ENCODE data around the gene ARHGEF10L.

Gene ARHGEF10L

DNA sequence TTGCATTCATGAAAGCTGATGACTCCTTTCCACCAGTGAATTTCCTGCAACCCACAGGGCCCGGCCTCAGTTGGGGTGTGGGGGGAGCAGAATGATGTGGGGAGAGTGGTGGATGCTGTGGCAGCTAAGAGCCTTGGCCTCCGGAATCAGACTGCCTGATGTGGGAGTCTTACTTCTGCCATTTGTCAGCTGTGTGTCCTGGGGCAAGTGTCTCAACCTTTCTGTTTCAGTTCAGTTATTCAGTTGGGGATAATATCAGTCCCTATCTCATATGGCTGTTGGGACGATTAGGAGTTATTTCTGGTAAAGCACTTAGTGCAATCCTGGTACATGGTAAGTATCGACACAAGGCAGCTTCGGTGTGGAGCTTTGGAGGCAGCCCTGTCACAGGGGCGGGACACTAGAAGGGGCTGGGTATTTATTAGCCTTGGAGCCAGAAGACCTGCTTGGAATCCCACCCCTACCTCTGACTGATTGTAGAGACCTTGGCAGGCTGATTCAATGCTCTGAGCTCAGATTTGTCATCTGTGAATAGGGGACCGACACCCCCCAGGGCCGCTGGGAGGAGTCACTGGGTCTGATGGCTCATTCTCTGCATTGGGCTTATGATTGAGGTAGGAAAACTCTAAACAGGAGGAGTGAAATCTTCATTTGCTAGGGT lies 19.6 kb downstream of the ARHGEF10L start:
- TF ChIP-seq, protein P1, sequence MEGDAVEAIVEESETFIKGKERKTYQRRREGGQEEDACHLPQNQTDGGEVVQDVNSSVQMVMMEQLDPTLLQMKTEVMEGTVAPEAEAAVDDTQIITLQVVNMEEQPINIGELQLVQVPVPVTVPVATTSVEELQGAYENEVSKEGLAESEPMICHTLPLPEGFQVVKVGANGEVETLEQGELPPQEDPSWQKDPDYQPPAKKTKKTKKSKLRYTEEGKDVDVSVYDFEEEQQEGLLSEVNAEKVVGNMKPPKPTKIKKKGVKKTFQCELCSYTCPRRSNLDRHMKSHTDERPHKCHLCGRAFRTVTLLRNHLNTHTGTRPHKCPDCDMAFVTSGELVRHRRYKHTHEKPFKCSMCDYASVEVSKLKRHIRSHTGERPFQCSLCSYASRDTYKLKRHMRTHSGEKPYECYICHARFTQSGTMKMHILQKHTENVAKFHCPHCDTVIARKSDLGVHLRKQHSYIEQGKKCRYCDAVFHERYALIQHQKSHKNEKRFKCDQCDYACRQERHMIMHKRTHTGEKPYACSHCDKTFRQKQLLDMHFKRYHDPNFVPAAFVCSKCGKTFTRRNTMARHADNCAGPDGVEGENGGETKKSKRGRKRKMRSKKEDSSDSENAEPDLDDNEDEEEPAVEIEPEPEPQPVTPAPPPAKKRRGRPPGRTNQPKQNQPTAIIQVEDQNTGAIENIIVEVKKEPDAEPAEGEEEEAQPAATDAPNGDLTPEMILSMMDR (IDR thresholded peaks at IDR 0.05; ENCODE audit: low read depth, low read length) = no peak
- no peak overlapping the region for H3K4me3 ChIP-seq (replicated peaks in 1 of 2; ENCODE audit: low read depth in 2 of 2, low read length in 2 of 2)
- no peak for DNase-seq (ENCODE audit: low read depth in 2 of 2)

DNA sequence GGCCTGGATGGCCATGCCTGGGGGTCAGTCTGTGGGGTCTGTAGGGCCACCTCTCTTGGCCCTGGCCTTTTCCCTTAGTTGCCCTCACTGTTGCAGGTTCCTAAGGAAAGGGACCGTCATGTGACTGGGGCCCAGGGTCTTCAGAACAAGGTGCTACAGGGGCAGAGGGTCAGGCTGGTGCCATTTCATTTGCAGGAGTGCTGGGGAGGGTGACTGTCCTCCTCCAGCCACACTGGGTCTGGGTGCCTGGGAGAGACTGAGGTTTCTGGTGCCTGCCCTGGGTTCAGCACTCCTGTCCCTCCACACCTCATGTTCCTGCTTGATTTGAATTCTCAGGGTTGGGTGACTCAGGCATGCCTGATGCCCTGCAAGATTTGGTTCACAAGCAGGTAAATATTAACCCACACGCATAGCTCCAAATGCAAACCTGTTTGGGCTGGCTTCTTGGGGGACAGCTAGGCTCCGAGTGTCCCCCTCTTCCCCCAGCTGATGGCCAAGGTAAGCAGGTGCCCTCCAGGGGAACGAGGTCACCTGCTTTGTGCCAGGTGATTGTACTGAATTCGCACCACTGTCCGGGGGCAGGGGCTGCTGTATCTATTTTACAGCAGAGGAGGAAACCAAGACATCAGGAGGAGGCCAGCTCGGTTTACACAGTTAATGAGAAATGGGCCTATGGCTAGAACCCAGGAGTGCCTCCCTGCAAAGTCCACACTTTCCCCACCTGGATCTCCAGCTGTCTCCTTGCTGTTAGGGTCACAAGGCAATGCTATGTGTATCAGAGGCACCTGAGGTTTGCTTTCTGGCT lies 20.3 kb downstream of the ARHGEF10L start:
- no peak overlapping the region for H3K4me3 ChIP-seq (replicated peaks in 1 of 2; ENCODE audit: low read depth in 2 of 2, low read length in 2 of 2)
- DNase-seq (ENCODE audit: low read depth in 2 of 2) = no peak
- TF ChIP-seq, protein P1 (IDR thresholded peaks at IDR 0.05; ENCODE audit: low read depth, low read length) = no peak

DNA sequence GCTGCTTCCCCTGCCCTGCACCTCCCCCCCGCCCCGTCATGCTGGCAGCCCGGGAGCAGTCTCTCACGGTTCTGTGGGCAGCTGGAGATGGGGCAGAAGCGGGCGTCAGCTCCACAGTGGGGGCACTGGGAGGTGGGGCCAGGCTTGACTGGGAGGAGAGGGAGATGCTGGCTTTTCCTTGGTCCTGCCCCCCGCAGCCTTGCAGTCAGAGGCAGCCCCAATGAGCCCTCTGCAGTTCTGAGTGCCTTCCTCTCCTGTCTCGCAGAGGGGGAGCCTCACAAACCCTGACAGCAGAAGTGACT lies 21.7 kb downstream of the ARHGEF10L start:
- DNase-seq (ENCODE audit: low read depth in 2 of 2) = no peak
- TF ChIP-seq, protein P1 (IDR thresholded peaks at IDR 0.05; ENCODE audit: low read depth, low read length) = no peak
- H3K4me3 ChIP-seq (replicated peaks in 1 of 2; ENCODE audit: low read depth in 2 of 2, low read length in 2 of 2) = no peak overlapping the region

DNA sequence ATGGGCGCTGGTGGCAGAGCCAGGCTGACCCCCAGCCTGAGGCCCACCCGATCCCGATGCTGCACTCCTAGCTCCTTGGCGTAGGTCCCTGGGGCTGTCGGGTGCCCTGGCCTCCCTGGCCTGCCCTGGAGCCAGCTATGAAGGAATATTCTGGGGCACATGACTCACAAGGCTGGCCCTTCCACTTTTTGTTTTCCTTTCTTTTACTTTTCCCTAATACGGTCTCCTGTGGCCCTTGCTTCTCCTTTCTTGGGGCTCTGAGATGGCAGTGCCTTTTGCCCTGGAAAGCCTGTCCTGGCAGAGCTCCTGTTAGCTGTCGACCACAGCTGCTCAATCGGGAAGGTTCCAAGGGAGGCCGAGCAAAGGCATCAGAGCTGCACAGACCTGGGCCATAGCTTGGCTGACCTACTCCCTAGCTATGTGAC lies 22.1 kb downstream of the ARHGEF10L start:
- DNase-seq (ENCODE audit: low read depth in 2 of 2) = peak; percentile 37 to 66
- TF ChIP-seq, protein P1 (IDR thresholded peaks at IDR 0.05; ENCODE audit: low read depth, low read length) = no peak
- no peak overlapping the region for H3K4me3 ChIP-seq (replicated peaks in 1 of 2; ENCODE audit: low read depth in 2 of 2, low read length in 2 of 2)

DNA sequence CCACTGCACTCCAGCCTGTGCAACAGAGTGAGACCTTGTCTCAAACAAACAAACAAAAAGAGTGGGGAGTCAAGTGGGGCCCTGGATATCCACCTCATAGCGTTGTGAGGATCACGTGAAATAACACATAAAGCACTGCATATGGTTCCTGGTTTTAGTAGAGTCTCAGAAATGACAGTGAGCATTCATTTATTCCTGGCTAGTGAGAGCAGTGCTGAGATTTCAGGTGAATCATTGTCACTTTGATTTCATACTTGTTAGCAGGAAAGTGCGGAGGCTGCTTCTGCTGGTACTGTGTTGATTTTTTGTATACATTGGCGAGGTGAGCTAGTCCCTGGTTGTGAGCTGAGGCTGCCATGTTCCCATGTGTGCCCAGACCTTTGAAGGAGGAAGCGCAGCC lies 22.9 kb downstream of the ARHGEF10L start:
- no peak for DNase-seq (ENCODE audit: low read depth in 2 of 2)
- TF ChIP-seq, protein P1 (IDR thresholded peaks at IDR 0.05; ENCODE audit: low read depth, low read length) = no peak
- H3K4me3 ChIP-seq (replicated peaks in 1 of 2; ENCODE audit: low read depth in 2 of 2, low read length in 2 of 2) = no peak overlapping the region

DNA sequence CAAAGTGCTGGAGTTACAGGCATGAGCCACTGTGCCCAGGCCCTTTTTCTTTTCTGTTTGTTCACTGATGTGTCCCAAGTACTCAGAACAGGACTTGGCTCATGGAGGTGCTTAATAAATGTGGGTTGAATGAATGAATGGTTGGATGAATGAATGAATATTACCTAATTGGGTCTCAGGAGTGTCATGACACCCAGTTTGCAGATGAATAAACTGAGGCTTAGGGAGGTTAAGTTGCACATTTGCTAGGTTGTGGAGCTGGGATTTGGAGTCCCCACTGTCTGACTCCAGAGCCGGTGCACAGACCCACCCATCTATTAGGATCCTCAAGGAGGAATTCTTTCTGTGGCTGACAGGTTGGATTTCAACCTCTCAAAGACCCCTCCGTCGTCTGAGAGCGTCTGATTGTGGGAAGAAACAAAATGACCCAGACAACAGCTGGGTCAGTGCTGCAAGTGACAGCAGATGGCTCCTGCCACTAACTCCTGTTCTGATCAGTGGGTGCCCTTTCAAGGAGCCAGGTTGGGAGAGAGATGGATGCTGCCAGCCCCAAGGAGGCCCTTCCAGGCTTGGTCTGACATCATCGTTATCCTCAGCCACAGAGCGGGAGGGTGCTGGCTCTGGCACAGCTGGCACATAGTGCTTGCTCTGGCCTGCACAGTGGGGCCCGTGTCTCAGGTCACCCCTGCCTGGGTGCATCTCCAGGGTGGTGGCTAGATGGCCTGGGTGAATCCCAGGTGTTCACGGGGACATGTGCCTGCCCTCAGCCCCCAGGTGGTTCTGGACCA lies 24.2 kb downstream of the ARHGEF10L start:
- no peak overlapping the region for H3K4me3 ChIP-seq (replicated peaks in 1 of 2; ENCODE audit: low read depth in 2 of 2, low read length in 2 of 2)
- no peak for DNase-seq (ENCODE audit: low read depth in 2 of 2)
- TF ChIP-seq, protein P1 (IDR thresholded peaks at IDR 0.05; ENCODE audit: low read depth, low read length) = no peak

Measured in cardiac fibroblast (primary cell).